SK-N-SH treated with all-trans-retinoic acid at 6 μM for 48 hours (cell line): Measurements from ENCODE around the gene TRIM44.

Experiments
- ISL1 ChIP-seq: fragments of 250-450 bp; sonication (Bioruptor Pico); IDR thresholded peaks from 2 replicates; pipeline ENCODE4 v2.1.2; 2022; ENCODE audit warnings: mild to moderate bottlenecking, moderate library complexity
- TF ChIP-seq, protein P1 (sequence below): fragments of 250-450 bp; sonication (Bioruptor Pico); IDR thresholded peaks from 2 replicates; pipeline ENCODE4 v1.8.0; 2020; ENCODE audit warnings: mild to moderate bottlenecking, moderate library complexity, borderline replicate concordance

DNA sequence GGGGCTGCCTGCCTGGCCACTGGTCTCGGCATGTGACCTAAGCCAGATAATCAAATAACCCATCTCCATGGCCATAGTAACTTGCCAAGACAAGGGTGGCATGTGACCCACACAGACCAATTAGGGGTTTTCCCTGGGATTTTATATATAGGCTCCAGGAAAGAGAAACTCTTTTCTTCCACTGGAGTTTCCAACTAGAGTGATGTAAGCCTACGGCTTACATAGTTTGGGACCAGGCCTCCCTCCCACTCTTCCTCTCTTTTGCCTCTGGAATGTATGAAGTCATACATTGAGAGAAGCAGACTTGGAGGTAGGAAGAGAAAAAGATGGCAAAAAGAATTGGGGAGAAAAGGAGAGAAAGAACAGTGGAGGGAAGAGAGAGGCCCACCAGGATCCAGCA, 196.7 kb downstream of the TRIM44 start:
- TF ChIP-seq, protein P1, sequence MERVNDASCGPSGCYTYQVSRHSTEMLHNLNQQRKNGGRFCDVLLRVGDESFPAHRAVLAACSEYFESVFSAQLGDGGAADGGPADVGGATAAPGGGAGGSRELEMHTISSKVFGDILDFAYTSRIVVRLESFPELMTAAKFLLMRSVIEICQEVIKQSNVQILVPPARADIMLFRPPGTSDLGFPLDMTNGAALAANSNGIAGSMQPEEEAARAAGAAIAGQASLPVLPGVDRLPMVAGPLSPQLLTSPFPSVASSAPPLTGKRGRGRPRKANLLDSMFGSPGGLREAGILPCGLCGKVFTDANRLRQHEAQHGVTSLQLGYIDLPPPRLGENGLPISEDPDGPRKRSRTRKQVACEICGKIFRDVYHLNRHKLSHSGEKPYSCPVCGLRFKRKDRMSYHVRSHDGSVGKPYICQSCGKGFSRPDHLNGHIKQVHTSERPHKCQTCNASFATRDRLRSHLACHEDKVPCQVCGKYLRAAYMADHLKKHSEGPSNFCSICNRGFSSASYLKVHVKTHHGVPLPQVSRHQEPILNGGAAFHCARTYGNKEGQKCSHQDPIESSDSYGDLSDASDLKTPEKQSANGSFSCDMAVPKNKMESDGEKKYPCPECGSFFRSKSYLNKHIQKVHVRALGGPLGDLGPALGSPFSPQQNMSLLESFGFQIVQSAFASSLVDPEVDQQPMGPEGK (CRISPR knock-in tag) = no peak
- no peak for TF ChIP-seq ISL1
